Prostate gland (tissue), 2 donors: ENCODE data around the gene PEX14.

ENCODE experiments used
- POLR2A ChIP-seq: fragments of 450-650 bp; IDR thresholded peaks from one replicate; pipeline ENCODE4 v1.6.1; 2016; ENCODE audit warnings: antibody characterized with exemption, mild to moderate bottlenecking
- POLR2AphosphoS5 ChIP-seq: sonication (generic); formaldehyde crosslinking; IDR thresholded peaks from one replicate; pipeline ENCODE4 v1.6.1; 2017; ENCODE audit warnings: antibody characterized with exemption
- TF ChIP-seq, protein P1 (sequence below), 4 experiments: fragments of 200-600 bp in 2 of 4; fragments of 450-650 bp in 2 of 4; sonication (generic) in 2 of 4; IDR thresholded peaks; 1 replicate in 3 of 4; 2 replicates in 1 of 4; pipeline ENCODE4 v1.5.1; 2016 to 2019; ENCODE audit warnings: antibody characterized with exemption in 4 of 4, mild to moderate bottlenecking in 2 of 4, moderate library complexity in 2 of 4

DNA sequence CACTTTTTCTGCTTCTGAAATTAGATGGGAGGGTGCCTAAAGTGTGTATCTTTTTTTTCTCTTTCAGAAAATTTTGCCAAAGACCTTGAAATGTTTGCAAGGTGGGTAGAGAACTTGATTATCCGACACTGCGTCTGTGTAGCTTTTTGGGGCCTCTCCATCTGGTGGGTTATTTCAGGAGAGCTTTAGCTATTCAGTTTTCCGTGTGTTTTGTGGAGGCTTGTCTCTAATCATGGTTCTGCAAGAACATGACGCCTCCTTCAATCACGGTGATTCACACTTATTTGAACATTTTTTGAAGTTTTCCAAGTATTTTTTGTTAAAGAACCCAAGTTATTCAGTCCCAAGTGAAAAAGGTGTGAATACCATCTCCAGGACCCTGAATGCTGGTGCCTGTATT, 40.2 kb upstream of the PEX14 start:
- TF ChIP-seq, protein P1, sequence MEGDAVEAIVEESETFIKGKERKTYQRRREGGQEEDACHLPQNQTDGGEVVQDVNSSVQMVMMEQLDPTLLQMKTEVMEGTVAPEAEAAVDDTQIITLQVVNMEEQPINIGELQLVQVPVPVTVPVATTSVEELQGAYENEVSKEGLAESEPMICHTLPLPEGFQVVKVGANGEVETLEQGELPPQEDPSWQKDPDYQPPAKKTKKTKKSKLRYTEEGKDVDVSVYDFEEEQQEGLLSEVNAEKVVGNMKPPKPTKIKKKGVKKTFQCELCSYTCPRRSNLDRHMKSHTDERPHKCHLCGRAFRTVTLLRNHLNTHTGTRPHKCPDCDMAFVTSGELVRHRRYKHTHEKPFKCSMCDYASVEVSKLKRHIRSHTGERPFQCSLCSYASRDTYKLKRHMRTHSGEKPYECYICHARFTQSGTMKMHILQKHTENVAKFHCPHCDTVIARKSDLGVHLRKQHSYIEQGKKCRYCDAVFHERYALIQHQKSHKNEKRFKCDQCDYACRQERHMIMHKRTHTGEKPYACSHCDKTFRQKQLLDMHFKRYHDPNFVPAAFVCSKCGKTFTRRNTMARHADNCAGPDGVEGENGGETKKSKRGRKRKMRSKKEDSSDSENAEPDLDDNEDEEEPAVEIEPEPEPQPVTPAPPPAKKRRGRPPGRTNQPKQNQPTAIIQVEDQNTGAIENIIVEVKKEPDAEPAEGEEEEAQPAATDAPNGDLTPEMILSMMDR (IDR thresholded peaks at IDR 0.05): no peak
- TF ChIP-seq POLR2A (no peak), POLR2AphosphoS5 (no peak)
